ENCODE results near the gene LCLAT1.

LCLAT1 gene

DNA sequence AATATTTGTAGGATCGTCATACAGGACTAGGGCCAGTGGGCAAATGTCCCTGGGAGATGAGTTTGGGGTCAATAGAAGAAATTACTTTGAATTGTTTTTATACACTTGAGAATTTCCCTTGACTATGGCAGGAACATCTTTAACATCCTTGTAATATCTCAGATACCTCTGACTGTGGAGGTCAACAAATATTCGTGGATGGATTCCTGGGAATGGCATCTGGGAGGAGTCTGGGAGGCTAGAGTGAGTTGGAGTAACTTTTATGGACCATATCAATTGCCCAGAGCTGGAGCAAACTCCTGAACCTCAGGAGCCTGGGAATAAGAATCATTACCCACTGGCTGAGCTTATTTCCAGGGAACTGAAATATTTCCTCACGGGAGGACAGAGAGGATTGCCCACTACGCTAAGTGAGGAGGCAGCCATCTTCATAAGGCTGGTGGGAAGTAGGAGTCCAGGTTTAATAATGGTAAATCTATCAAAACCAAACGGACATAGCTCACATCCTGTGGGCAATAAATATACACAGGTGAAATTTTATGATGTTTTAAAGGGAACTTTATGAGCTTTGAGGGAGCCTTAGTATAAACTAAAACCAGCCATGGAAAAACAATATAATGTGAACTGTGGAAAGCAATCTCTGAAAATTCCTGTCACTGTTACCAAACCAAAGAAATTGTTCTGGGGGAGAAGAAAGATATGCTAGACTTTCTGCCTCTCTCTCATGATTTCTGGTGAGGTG, 44.4 kb upstream of the LCLAT1 start:
- no peak for ATAC-seq (ENCODE audit: insufficient read depth, low read depth)
- TF ChIP-seq, protein P1, sequence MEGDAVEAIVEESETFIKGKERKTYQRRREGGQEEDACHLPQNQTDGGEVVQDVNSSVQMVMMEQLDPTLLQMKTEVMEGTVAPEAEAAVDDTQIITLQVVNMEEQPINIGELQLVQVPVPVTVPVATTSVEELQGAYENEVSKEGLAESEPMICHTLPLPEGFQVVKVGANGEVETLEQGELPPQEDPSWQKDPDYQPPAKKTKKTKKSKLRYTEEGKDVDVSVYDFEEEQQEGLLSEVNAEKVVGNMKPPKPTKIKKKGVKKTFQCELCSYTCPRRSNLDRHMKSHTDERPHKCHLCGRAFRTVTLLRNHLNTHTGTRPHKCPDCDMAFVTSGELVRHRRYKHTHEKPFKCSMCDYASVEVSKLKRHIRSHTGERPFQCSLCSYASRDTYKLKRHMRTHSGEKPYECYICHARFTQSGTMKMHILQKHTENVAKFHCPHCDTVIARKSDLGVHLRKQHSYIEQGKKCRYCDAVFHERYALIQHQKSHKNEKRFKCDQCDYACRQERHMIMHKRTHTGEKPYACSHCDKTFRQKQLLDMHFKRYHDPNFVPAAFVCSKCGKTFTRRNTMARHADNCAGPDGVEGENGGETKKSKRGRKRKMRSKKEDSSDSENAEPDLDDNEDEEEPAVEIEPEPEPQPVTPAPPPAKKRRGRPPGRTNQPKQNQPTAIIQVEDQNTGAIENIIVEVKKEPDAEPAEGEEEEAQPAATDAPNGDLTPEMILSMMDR (IDR thresholded peaks at IDR 0.05; ENCODE audit: borderline replicate concordance, extremely low read depth, low read length, poor library complexity, severe bottlenecking): no peak
- TF ChIP-seq EZH2 (IDR thresholded peaks at IDR 0.05; ENCODE audit: borderline replicate concordance, low read depth, low read length, severe bottlenecking): no peak

GRCh38 chr2:30403592-30404312, 43.3 kb upstream of the LCLAT1 start:
- no peak for DNase-seq
- Histone ChIP-seq H3K4me1 (ENCODE audit: insufficient read depth, low read length) (no peaks in the 10 kb centered on the region), H3K4me3 (ENCODE audit: low read depth in 1 of 2, low read length in 2 of 2) (no peak overlapping the region), H2AFZ (ENCODE audit: low read depth, low read length) (no peak overlapping the region), H3K79me2 (ENCODE audit: insufficient read depth, low read length) (no peaks in the 10 kb centered on the region), H3K27ac (ENCODE audit: low read length) (no peak overlapping the region), H3K27me3 (ENCODE audit: insufficient read depth, low read length, poor library complexity) (no peaks in the 10 kb centered on the region), H4K20me1 (ENCODE audit: insufficient read depth, low read length) (no peaks in the 10 kb centered on the region), H3K9me3 (ENCODE audit: insufficient read depth, low read length, severe bottlenecking) (no peaks in the 10 kb centered on the region), H3K36me3 (ENCODE audit: insufficient read depth, low read length) (no peaks in the 10 kb centered on the region), H3K4me2 (ENCODE audit: insufficient read depth, low read length) (no peak overlapping the region), H3K9ac (ENCODE audit: low read depth, low read length) (no peak overlapping the region)
- ATAC-seq (ENCODE audit: insufficient read depth, low read depth): no peak
- no peak for TF ChIP-seq EZH2 (IDR thresholded peaks at IDR 0.05; ENCODE audit: borderline replicate concordance, low read depth, low read length, severe bottlenecking)
- TF ChIP-seq, protein P1 (IDR thresholded peaks at IDR 0.05; ENCODE audit: borderline replicate concordance, extremely low read depth, low read length, poor library complexity, severe bottlenecking): no peak

More for the DNA sequence above, 44.4 kb upstream of the LCLAT1 start:
- DNase-seq: no peak
- Histone ChIP-seq H3K27me3 (ENCODE audit: insufficient read depth, low read length, poor library complexity) (no peaks in the 10 kb centered on the region), H3K36me3 (ENCODE audit: insufficient read depth, low read length) (no peaks in the 10 kb centered on the region), H3K9me3 (ENCODE audit: insufficient read depth, low read length, severe bottlenecking) (no peaks in the 10 kb centered on the region), H3K27ac (ENCODE audit: low read length) (no peak overlapping the region), H3K4me3 (ENCODE audit: low read depth in 1 of 2, low read length in 2 of 2) (no peak overlapping the region), H3K4me2 (ENCODE audit: insufficient read depth, low read length) (no peak overlapping the region), H3K4me1 (ENCODE audit: insufficient read depth, low read length) (no peaks in the 10 kb centered on the region), H2AFZ (ENCODE audit: low read depth, low read length) (no peak overlapping the region), H4K20me1 (ENCODE audit: insufficient read depth, low read length) (no peaks in the 10 kb centered on the region), H3K9ac (ENCODE audit: low read depth, low read length) (no peak overlapping the region), H3K79me2 (ENCODE audit: insufficient read depth, low read length) (no peaks in the 10 kb centered on the region)

- no peak for TF ChIP-seq EZH2 (IDR thresholded peaks at IDR 0.05; ENCODE audit: borderline replicate concordance, low read depth, low read length, severe bottlenecking)
- TF ChIP-seq, protein P1 (IDR thresholded peaks at IDR 0.05; ENCODE audit: borderline replicate concordance, extremely low read depth, low read length, poor library complexity, severe bottlenecking): no peak
- Histone ChIP-seq H3K9me3 (ENCODE audit: insufficient read depth, low read length, severe bottlenecking) (no peaks in the 10 kb centered on the region), H3K27me3 (ENCODE audit: insufficient read depth, low read length, poor library complexity) (no peaks in the 10 kb centered on the region), H3K4me3 (ENCODE audit: low read depth in 1 of 2, low read length in 2 of 2) (no peak overlapping the region), H3K27ac (ENCODE audit: low read length) (no peak overlapping the region), H3K4me2 (ENCODE audit: insufficient read depth, low read length) (no peak overlapping the region), H3K4me1 (ENCODE audit: insufficient read depth, low read length) (peaks cover 4% of the 10 kb centered on the region), H3K79me2 (ENCODE audit: insufficient read depth, low read length) (no peaks in the 10 kb centered on the region), H4K20me1 (ENCODE audit: insufficient read depth, low read length) (no peaks in the 10 kb centered on the region), H3K36me3 (ENCODE audit: insufficient read depth, low read length) (no peaks in the 10 kb centered on the region), H2AFZ (ENCODE audit: low read depth, low read length) (no peak overlapping the region), H3K9ac (ENCODE audit: low read depth, low read length) (no peak overlapping the region)
- no peak for ATAC-seq (ENCODE audit: insufficient read depth, low read depth)
- no peak for DNase-seq
These were observed 42.5 kb upstream of the LCLAT1 start for GRCh38 chr2:30404319-30405259.

Data from DND-41 (cell line).